ENCODE measurements around the gene ELOVL1.

ELOVL1 gene

DNA sequence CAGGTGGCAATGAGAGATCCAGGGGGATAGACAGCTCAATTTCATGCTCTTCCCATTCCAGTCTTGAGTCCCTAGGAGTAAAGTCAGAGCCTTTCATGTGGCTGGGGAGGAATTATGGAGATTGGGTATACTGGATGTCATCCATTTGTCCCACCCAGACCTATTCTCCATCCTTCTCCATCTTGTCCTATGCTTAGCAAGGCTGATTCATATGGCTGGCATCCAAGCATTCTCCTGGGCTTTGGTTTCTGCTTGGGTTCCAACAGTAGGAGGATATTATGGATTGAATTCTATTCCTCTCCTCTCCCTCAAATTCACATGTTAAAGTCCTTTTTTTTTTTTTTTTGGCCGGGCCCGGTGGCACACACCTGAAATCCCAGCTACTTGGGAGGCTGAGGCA, 12.9 kb downstream of the ELOVL1 start:
- Histone ChIP-seq H3K9me3 (ENCODE audit: control insufficient read depth, insufficient read depth, low read length) (no peaks in the 10 kb centered on the region), H3K36me3 (ENCODE audit: insufficient read depth, low read length) (peaks cover 2% of the 10 kb centered on the region; the same call in 1 of the 2 replicates), H3K9ac (ENCODE audit: low read depth, low read length) (no peak overlapping the region), H3K4me1 (ENCODE audit: insufficient read depth, low read length) (peaks cover 5% of the 10 kb centered on the region)

DNA sequence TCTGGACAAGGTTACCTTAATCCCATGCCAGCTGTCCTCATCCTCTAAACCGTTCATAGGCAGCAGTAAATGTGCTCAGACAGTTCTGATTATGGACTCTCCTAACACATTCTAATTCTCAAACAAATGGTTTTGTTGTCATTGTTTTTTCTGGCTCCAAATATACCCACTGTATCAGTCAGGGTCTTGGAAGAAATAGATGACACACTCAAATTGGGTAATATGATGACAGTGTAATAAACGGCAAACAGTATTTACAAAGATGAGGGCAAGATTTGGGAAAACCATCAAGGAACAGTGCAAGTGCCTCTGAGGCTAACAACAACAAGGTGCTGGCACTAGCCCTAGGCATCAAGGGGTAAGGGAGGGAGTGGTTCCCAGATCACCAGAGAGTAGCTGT, 13.3 kb downstream of the ELOVL1 start:
- no peaks in the 10 kb centered on the region for H3K9me3 ChIP-seq (ENCODE audit: control insufficient read depth, insufficient read depth, low read length)
- no peaks in the 10 kb centered on the region for H3K36me3 ChIP-seq (ENCODE audit: insufficient read depth, low read length)
- H3K9ac ChIP-seq (ENCODE audit: low read depth, low read length) = no peak overlapping the region
- H3K4me1 ChIP-seq (ENCODE audit: insufficient read depth, low read length) = peaks cover 5% of the 10 kb centered on the region

DNA sequence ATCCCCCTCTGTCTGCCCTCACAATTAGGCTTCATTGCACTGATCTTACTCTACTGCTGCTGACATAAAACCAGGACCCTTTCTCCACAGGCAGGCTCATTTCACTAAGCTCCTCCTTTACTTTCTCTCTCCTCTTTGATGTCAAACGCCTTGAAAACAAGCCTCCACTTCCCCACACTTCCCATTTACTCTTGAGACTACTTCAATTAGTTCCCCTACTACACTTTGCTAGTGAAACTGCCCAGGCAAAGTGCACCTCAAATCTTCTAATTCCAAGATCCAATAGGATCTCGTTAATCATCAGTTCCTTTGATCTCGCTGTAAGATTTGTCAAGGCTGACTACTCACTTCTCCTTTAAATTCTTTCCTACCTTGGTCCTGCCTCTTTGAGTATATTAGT, 14.9 kb downstream of the ELOVL1 start:
- H3K9ac ChIP-seq (ENCODE audit: low read depth, low read length) = no peak overlapping the region
- peaks cover 5% of the 10 kb centered on the region for H3K4me1 ChIP-seq (ENCODE audit: insufficient read depth, low read length)
- no peaks in the 10 kb centered on the region for H3K36me3 ChIP-seq (ENCODE audit: insufficient read depth, low read length)
- H3K9me3 ChIP-seq (ENCODE audit: control insufficient read depth, insufficient read depth, low read length) = no peaks in the 10 kb centered on the region

DNA sequence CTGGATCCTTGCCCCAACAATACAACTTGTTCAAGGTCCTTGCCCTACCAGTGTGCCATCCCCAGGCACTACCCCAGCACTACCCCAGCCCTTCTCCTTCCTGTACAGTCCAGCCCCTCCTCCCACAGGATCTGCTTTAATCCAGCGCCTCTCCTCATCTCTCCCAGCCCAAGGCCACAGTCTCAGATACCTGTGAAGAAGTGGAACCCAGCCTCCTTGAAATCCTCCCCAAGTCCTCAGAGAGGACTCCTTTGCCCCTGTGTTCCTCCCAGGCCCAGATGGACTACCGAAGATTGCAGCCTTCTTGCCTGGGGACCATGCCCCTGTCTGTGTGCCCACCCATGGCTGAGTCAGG, 15.5 kb downstream of the ELOVL1 start:
- H3K4me1 ChIP-seq (ENCODE audit: insufficient read depth, low read length) = peaks cover 5% of the 10 kb centered on the region
- H3K9me3 ChIP-seq (ENCODE audit: control insufficient read depth, insufficient read depth, low read length) = no peaks in the 10 kb centered on the region
- no peak overlapping the region for H3K9ac ChIP-seq (ENCODE audit: low read depth, low read length)
- H3K36me3 ChIP-seq (ENCODE audit: insufficient read depth, low read length) = no peaks in the 10 kb centered on the region

DNA sequence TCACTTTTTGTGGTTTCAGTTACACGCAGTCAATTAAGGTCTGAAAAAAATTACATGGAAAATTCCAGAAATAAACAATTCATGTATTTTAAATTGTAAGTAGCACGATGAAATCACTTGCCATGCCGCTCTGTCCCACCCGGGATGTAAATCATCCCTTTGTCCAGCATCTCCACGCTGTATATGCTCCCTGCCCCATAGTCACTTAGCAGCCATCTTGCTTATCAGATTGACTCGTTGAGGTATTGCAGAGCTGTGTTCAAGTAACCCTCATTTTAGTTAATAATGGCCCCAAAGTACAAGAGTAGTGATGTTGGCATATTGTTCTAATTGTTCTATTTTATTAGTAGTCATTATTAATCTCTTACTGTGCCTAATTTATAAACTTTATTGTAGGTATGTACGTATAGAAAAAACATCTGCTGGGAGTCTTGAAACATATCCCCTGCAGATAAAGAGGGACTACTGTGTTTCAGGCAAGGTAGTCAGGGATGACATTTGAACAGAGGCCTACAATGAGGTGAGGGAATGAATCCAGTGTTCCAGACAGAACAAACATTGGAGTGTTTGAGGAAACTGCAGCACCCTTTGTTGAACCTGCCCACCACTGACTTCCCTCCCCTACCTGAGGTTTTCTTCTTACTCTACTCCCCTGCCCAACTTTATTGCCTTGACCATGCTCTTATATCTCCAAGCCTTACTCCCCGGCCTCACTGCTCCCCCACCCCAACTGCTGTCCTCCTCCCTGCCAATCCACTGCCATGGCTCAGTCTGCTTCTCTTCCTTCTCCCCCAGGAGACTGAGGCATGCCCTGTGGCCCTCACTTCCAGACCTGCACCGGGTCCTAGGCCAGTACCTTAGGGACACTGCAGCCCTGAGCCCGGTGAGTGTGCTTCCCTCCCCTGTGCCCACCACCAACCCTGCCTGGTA, 16.1 kb downstream of the ELOVL1 start:
- Histone ChIP-seq H3K9me3 (ENCODE audit: control insufficient read depth, insufficient read depth, low read length) (no peaks in the 10 kb centered on the region), H3K36me3 (ENCODE audit: insufficient read depth, low read length) (no peaks in the 10 kb centered on the region), H3K4me1 (ENCODE audit: insufficient read depth, low read length) (peaks cover 5% of the 10 kb centered on the region), H3K9ac (ENCODE audit: low read depth, low read length) (no peak overlapping the region)

DNA sequence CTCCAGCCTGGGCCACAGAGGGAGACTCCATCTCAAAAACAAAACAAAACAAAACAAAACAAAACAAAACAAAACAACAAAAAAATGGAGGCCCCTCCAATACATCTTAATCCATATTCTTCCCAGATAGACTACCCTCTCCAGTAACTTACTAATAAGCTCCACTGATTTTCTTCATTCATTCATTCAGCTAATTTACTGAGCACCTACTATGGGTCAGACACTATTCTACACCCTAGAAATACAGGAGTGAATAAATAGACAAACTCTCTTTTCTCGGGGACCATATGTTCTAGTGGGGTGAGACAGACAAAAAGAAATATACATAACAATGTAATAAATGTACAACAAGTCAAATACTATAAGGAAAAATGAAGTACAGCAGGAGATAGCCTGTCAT, 16.8 kb downstream of the ELOVL1 start:
- H3K9ac ChIP-seq (ENCODE audit: low read depth, low read length) = no peak overlapping the region
- H3K9me3 ChIP-seq (ENCODE audit: control insufficient read depth, insufficient read depth, low read length) = no peaks in the 10 kb centered on the region
- H3K4me1 ChIP-seq (ENCODE audit: insufficient read depth, low read length) = peaks cover 5% of the 10 kb centered on the region
- H3K36me3 ChIP-seq (ENCODE audit: insufficient read depth, low read length) = no peaks in the 10 kb centered on the region

DNA sequence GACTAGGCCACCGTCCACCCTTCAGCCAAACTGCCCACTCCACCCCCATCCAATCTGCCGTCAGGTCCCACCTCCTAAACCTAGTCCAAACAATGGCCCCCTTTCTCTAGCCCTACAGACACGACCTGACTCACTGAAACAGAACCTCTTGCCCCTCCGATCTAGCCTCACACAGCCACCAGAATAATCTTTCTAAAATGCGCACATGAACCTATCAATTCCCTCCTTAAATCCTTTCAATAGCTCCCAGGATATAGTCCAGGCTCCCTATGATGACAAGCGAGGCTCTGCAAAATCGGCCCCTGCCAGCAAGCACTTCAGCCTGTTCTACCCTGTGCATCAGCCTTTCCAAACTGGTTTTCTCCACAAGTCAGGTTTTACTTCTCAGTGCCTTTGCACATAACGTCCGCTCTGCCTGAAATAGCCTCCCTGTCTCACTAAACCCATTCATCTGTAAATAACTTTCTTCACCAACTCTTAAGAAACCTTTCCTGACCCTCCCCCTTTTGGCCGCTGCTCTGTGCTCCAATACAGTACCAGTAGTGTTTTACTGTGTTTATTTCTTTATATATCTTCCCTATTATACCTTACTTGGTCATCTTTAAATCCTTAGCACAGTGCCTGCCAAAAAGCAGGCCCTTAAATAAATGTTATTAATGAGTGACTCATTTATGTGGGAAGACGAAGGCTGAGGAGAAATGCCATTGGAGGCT, 18.1 kb downstream of the ELOVL1 start:
- peaks cover 5% of the 10 kb centered on the region for H3K4me1 ChIP-seq (ENCODE audit: insufficient read depth, low read length)

DNA sequence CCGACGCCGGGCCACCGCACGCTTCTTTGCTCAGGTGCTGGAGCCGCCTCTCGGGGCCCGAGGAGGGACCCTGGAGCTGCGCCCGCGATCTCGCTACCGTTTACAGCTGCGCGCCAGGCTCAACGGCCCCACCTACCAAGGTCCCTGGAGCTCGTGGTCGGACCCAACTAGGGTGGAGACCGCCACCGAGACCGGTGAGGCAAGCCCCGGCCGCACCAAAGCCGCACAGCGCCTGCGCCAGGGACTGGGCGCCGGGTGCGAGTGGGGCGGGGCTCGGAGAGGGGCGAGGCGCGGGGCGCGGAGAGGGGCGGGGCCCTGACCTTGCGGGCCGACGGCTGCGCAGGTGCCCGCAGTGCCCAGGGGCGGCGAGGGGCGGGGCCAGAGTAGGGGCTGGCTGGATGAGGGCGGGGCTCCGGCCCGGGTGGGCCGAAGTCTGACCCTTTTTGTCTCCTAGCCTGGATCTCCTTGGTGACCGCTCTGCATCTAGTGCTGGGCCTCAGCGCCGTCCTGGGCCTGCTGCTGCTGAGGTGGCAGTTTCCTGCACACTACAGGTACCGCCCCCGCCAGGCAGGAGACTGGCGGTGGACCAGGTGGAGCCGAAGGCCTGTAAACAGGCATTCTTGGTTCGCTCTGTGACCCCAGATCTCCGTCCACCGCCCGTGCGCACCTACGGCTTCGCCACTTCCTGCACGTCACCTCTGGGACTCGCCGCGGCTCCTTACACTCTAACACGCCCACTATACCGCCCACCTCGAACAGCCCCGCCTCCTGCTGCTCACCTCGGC, 18.8 kb downstream of the ELOVL1 start:
- peak overlapping the region; percentile 98 for H3K9ac ChIP-seq (ENCODE audit: low read depth, low read length)
- H3K4me1 ChIP-seq (ENCODE audit: insufficient read depth, low read length) = peaks cover 5% of the 10 kb centered on the region
- no peaks in the 10 kb centered on the region for H3K9me3 ChIP-seq (ENCODE audit: control insufficient read depth, insufficient read depth, low read length)

More for the DNA sequence above, 18.1 kb downstream of the ELOVL1 start:
- Histone ChIP-seq H3K9ac (ENCODE audit: low read depth, low read length) (peak overlapping the region; percentile 98), H3K9me3 (ENCODE audit: control insufficient read depth, insufficient read depth, low read length) (no peaks in the 10 kb centered on the region), H3K36me3 (ENCODE audit: insufficient read depth, low read length) (no peaks in the 10 kb centered on the region)

DNA sequence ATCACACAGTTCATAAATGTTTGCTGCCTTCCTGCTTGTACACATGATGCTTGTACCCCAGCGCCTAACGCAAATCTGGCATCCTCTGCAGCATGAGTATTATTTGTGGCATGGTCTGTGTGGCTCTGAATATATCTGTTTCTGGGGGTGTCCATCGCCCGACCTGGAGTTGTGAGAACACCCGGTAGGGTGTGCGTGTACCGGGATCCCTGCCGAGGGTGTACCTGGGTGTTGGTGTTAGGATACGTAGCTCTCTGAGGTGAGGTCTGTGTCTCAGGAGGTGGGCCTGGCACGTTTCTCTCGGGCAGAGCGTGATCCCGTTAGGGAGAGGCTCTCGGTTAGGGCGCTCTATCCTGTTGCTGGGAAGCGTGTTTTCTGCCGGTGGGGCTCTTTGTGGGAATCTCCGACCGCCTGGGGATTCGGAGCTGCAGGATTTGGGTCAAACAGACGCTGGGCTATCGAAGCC, 19.4 kb downstream of the ELOVL1 start:
- Histone ChIP-seq H3K36me3 (ENCODE audit: insufficient read depth, low read length) (no peaks in the 10 kb centered on the region), H3K9ac (ENCODE audit: low read depth, low read length) (peak overlapping the region; percentile 71), H3K4me1 (ENCODE audit: insufficient read depth, low read length) (peaks cover 5% of the 10 kb centered on the region), H3K9me3 (ENCODE audit: control insufficient read depth, insufficient read depth, low read length) (no peaks in the 10 kb centered on the region)

More for the DNA sequence above, 18.8 kb downstream of the ELOVL1 start:
- H3K36me3 ChIP-seq (ENCODE audit: insufficient read depth, low read length) = no peaks in the 10 kb centered on the region

DNA sequence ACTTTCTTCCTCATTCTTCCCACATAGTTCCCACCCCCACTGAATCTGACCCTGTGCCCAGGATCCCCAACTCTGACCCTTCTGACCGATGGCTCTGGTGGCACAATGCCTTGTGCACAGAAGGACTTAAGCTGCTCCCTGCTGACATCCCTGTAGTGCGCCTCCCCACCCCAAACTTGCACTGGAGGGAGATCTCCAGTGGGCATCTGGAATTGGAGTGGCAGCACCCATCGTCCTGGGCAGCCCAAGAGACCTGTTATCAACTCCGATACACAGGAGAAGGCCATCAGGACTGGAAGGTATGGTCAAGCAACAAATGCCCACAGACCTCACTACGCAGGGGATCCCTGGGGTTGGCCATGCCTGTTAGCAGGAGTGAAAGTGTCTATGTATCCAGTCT, 21.2 kb downstream of the ELOVL1 start:
- Histone ChIP-seq H3K36me3 (ENCODE audit: insufficient read depth, low read length) (no peaks in the 10 kb centered on the region), H3K9me3 (ENCODE audit: control insufficient read depth, insufficient read depth, low read length) (no peaks in the 10 kb centered on the region), H3K4me1 (ENCODE audit: insufficient read depth, low read length) (peaks cover 5% of the 10 kb centered on the region), H3K9ac (ENCODE audit: low read depth, low read length) (no peak overlapping the region)

DNA sequence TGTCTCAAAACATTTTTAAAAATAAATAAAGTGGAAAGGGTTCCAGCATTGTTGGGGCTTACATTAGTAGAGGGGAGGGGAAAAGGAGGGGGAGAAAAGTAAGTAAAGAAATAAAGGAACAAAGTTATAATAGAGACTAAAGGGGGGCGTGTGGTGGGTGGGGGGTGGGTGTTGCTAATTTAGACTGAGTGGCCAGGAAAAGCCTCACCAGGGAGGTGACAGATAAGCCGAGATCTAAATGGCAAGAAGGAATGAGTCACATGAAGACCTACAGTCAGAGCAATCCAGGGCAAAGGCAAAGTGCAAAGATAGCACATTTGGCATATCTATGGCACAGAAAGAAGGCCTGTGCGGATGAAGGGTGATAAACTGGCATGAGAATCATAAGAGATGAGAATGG, 22.7 kb downstream of the ELOVL1 start:
- Histone ChIP-seq H3K4me1 (ENCODE audit: insufficient read depth, low read length) (peaks cover 1% of the 10 kb centered on the region), H3K36me3 (ENCODE audit: insufficient read depth, low read length) (no peaks in the 10 kb centered on the region), H3K9me3 (ENCODE audit: control insufficient read depth, insufficient read depth, low read length) (no peaks in the 10 kb centered on the region), H3K9ac (ENCODE audit: low read depth, low read length) (no peak overlapping the region)

DNA sequence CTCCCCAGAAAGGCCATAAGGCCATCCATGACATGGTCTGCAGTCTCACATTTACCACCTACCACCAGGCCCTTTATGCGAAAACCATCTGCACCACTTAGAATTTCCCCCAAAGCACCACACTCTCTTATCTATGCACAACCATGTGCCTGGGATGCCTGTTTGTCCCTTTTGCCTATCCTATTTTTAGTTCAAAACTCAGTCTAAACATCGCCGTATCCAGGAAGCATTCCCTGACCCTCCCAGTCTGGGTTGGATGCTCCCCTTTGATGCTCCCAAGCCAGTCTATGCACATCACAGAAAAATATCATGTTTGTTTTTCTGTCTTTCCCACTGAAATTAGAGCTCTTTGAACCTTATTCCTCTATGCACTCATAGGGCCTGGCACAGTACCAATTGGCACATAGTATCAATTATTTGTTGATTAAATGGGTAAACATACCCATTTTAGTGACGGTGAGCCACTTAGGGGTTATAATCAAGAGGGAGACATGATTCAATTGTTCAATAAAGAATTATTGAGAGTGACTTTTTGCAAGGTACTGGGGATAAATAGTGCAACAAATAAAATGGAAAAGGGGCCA, 23.5 kb downstream of the ELOVL1 start:
- H3K36me3 ChIP-seq (ENCODE audit: insufficient read depth, low read length) = no peaks in the 10 kb centered on the region
- H3K4me1 ChIP-seq (ENCODE audit: insufficient read depth, low read length) = no peaks in the 10 kb centered on the region; the same call in 1 of the 2 replicates
- no peak overlapping the region for H3K9ac ChIP-seq (ENCODE audit: low read depth, low read length)
- no peaks in the 10 kb centered on the region for H3K9me3 ChIP-seq (ENCODE audit: control insufficient read depth, insufficient read depth, low read length)

DNA sequence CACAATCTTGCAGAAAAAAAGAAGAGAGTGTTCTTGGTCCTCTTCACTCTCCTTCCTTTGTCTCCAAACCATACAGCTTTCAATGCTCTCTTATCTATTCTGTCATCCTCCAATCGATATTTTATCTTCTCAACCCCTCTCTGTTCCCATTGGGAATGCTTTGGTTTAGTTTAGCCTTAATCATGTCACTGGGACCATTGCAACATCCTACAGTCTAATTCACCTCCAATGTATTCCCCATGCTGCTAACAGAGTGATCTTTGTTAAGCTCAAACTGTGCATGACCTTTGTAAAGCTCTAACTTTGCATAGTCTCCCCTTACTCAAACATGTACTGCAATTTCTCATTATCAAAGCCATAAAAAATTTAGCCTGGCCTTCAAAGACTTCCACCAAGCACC, 27.3 kb downstream of the ELOVL1 start:
- H3K9ac ChIP-seq (ENCODE audit: low read depth, low read length) = no peak overlapping the region
- H3K9me3 ChIP-seq (ENCODE audit: control insufficient read depth, insufficient read depth, low read length) = no peaks in the 10 kb centered on the region
- no peaks in the 10 kb centered on the region; the same call in 1 of the 2 replicates for H3K4me1 ChIP-seq (ENCODE audit: insufficient read depth, low read length)
- no peaks in the 10 kb centered on the region for H3K36me3 ChIP-seq (ENCODE audit: insufficient read depth, low read length)
